Neural progenitor cell (in vitro differentiated cells): ENCODE measurements around the gene GPAM.

Experiments
- CTCF ChIP-seq: fragments of 200-600 bp; sonication (generic); IDR thresholded peaks from 2 replicates; pipeline ENCODE4 v1.5.1; 2017; ENCODE audit warnings: antibody characterized with exemption, mild to moderate bottlenecking
- EZH2 ChIP-seq: fragments of 200-600 bp; sonication (generic); IDR thresholded peaks from 2 replicates; pipeline ENCODE4 v1.6.1; 2017; ENCODE audit warnings: antibody characterized with exemption, mild to moderate bottlenecking, moderate library complexity
- EZH2phosphoT487 ChIP-seq: fragments of 200-600 bp; sonication (generic); IDR thresholded peaks from 2 replicates; pipeline ENCODE4 v1.6.1; 2017; ENCODE audit warnings: antibody characterized with exemption

GRCh38 chr10:112131346-112131745, 52.2 kb downstream of the GPAM start:
- no peak for TF ChIP-seq EZH2
- TF ChIP-seq CTCF, result no peak
- TF ChIP-seq EZH2phosphoT487, result no peak
